Eye (tissue), 1 donor: Measurements from ENCODE around the gene EGFL8.
"Not testable (repeated sequence)": the region's sequence is repeated elsewhere in the genome, so short reads cannot be mapped to it uniquely, and the experiment has no call there.

Source experiments
- DNase-seq: peaks from one replicate; pipeline ENCODE4 v3.0.0-alpha.2; 2015

The EGFL8 gene

GRCh38 chr6:32164295-32164694 is at the start of gene EGFL8:
TSS of gene EGFL8 (plus strand) at chr6:32164595. CDS start at chr6:32166166, 1,571 bp downstream.
- no peak for DNase-seq

- peak; percentile 39 for DNase-seq
Measured at GRCh38 chr6:32114796-32115195, 49.6 kb upstream of the EGFL8 start.

- DNase-seq = no peak
Measured at GRCh38 chr6:32115623-32116022, 48.8 kb upstream of the EGFL8 start.

- peak; percentile 45 for DNase-seq
Measured at GRCh38 chr6:32116674-32117073, 47.7 kb upstream of the EGFL8 start.

- DNase-seq = no peak
Measured at GRCh38 chr6:32117461-32117860, 46.9 kb upstream of the EGFL8 start.

- DNase-seq = peak; percentile 92
Measured at GRCh38 chr6:32118782-32119628, 45.4 kb upstream of the EGFL8 start.

GRCh38 chr6:32120573-32121059 is 43.8 kb upstream of the EGFL8 start:
- DNase-seq = no peak

- DNase-seq = no peak
Measured at GRCh38 chr6:32123681-32124080, 40.7 kb upstream of the EGFL8 start.

GRCh38 chr6:32126880-32127279 is 37.5 kb upstream of the EGFL8 start:
- no peak for DNase-seq

GRCh38 chr6:32127409-32127716 is 37.0 kb upstream of the EGFL8 start:
- no peak for DNase-seq

- peak; percentile 99 for DNase-seq
Measured at GRCh38 chr6:32127717-32128592, 36.4 kb upstream of the EGFL8 start, which contains the start of gene ATF6B. TSS of gene ATF6B (minus strand) at chr6:32128246. CDS start at chr6:32128207, 39 bp downstream.

- DNase-seq = no peak
Measured at GRCh38 chr6:32128751-32129296, 35.6 kb upstream of the EGFL8 start.

- peak; percentile 45 for DNase-seq
Measured at GRCh38 chr6:32129297-32130088, 34.9 kb upstream of the EGFL8 start.

- no peak for DNase-seq
Measured at GRCh38 chr6:32131439-32131948, 32.9 kb upstream of the EGFL8 start.

GRCh38 chr6:32132110-32132509 is 32.3 kb upstream of the EGFL8 start:
- no peak for DNase-seq

- no peak for DNase-seq
Measured at GRCh38 chr6:32133786-32134185, 30.6 kb upstream of the EGFL8 start.

- no peak for DNase-seq
Measured at GRCh38 chr6:32137454-32137853, 26.9 kb upstream of the EGFL8 start.

GRCh38 chr6:32139590-32139989 is 24.8 kb upstream of the EGFL8 start:
- DNase-seq = peak; percentile 43

- DNase-seq = no peak
Measured at GRCh38 chr6:32140420-32141046, 23.9 kb upstream of the EGFL8 start.

GRCh38 chr6:32144238-32144637 is 20.2 kb upstream of the EGFL8 start:
- DNase-seq = not testable (repeated sequence)

GRCh38 chr6:32146287-32146686 is 18.1 kb upstream of the EGFL8 start:
- DNase-seq = no peak

GRCh38 chr6:32146687-32147086 is 17.7 kb upstream of the EGFL8 start:
- no peak for DNase-seq
